GM18519 (cell line): ENCODE results near the gene HS6ST3.

Experiments used
- ATAC-seq: cut with Tn5 transposase; IDR thresholded peaks from one replicate; pipeline ENCODE4 v1.9.1; 2021; ENCODE audit warnings: mild to moderate bottlenecking, moderate library complexity; ENCODE audit not compliant: unreplicated experiment, low FRiP score

Gene HS6ST3

DNA sequence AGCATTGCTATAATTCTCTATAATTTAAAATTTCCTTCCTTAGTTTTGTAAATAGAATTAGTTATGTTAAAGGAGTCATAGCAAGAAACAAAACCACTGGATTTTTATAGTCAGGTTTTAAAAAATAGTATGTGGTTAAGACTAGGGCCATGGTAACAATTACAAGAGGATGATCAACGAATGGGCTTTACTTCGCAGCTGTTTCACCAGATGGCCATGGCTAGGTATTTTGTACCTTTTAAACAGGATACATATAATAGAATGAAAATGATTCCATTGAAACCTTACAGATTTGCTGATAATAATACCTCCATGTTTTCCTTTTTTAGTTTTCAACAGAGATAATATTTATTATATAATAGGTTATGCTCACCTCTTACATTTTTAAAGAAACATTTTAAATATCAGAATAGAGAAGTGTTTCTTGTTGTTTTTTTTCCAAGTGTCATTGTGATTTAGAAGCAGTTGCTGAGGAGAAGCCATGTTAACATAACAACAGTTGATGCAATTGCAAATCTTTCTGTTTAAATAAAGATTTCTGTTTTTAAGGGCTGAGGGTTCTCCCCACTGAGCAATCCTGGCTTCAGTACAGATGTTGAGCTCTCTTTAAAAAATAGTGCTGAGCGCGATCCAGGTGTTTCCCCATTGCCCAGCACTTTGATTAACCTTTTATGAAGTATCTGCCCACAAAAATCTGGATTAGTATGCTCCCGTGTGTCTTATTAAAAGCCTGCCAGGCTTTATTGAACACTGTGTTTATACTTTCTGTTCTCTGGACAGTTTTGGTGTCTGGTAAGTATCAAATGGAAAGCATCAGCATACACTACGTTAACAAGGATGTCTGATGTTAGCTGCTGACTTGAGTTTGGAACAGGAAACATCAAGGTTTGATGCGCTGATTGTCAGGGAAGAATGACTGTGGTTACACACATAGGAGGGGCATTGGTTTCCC is 205.3 kb downstream of the HS6ST3 start:
- ATAC-seq: no peak

DNA sequence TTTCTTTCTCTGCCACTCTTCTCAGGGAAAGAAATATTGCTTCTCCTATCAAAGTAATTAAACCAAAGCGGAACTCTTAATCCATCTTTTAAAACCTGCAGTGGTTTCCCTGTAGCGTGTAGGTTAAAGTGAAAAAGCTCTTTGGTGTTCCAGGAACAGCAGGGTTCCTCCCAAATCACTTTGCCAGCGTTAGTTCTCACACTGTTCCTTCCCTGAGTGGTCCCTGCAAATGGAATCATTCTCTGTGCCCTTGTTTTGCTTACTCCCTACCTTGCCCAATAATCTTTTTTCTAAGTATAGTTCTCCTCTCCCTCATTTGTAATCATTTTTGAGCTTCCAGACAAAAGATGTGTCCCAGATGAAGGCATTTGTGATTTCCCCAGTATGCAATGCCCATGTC is 207.5 kb downstream of the HS6ST3 start:
- ATAC-seq: no peak

DNA sequence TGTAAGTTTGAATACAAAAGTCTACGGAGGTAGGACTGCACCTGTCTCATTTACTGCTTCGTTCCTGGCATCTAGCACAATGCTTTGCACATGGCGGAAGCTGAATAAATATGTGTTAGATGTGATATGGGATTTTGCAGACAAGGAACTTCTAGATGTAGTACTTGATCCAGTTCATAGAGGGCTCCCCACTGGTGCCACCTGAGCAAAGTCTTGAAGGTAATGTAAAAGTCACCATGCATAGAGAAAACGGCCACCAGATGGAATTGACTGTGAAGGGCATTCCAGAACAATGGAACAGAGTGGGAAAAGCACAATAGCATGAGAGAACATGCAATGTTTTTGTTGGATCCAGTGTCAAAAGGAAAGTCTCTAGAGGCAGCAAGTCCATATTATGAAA is 209.3 kb downstream of the HS6ST3 start:
- ATAC-seq: no peak

DNA sequence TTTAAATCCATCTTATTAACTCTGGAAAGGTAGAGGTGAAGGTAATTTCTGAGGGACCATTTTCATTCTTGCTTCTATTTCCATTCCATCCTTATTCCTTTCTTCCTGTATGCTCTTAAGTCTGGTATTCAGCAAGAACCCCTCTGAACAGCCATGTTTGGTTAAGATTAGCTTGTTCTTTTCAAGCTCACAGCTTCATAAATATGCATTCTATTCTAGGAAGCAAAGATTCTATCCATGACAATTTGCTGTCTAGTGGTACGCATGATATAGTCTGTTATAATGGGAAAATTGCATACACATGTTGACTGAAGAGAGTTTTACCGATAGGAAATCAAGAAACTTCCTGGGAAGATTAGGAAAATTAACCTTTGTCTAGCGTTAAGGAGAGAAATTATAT is 218.7 kb downstream of the HS6ST3 start:
- ATAC-seq: no peak

GRCh38 chr13:96314974-96315373 is 225.1 kb downstream of the HS6ST3 start:
- ATAC-seq: no peak

- ATAC-seq: no peak
Measured at GRCh38 chr13:96338030-96338429, 248.1 kb downstream of the HS6ST3 start.

DNA sequence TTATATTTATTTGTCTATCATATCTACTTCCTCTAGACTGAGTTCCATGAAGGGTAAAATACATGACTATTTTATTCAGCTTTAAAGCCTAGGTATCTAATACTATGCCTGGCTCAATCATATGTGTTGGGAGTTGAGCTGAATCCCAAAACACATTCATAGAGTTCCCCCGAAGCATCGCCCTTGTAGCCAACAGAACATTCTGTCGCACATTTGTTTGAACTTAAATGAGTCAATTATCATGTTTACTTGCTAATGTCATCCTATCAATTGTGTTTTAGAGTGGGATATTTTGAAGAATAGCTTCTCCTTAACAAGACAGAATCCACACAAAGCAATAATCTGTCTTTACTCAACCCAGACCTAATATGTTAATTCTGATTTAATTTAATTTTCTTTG is 252.4 kb downstream of the HS6ST3 start:
- no peak for ATAC-seq

DNA sequence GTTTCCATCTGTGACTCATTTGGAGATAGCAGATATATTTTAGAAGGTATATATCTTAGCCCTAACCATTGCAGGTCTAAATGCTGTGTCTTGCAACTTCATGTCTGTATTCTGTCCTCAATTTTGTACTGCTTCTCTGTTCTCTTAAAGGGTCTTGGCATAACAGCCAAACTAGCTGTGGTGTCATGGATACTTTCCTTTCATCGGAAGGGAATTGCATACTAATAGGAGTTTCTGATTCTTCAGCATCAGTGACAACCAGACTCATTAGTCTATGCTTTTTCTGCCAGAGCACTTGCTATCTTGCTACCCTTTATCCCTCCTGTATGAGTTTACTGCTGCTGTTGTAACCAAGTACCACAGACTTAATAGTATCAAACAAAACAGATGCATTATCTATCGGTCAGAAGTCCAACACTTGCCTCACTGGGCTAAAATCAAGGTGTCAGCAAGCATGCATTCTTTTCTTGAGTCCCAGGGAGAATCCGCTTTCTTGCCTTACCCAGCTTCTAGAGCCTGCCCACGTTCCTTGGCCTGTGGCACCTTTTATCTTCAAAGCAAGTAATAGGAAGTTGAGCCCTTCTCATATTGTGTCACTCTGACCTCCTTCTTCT is 253.1 kb downstream of the HS6ST3 start:
- no peak for ATAC-seq

- ATAC-seq: no peak
Measured at GRCh38 chr13:96346921-96347320, 257.0 kb downstream of the HS6ST3 start.

DNA sequence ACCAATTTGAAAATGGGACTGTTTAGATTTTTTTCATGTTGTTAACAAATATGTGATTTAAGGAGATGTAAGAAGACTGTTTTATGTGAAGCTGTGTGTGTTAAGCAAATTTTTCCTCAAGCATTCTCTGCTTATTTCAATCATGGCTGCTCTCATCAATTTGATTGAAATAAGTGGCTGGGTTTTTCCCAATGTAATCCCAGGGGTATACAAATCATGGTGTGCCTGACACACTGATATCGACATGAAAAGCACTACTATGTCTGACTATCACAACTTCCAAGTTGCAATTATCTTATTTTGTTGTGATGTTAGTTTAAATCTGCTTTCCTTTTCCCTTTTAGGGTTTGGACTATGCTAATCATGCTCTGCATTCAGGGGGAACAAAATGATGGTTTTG is 283.7 kb downstream of the HS6ST3 start:
- ATAC-seq: no peak

DNA sequence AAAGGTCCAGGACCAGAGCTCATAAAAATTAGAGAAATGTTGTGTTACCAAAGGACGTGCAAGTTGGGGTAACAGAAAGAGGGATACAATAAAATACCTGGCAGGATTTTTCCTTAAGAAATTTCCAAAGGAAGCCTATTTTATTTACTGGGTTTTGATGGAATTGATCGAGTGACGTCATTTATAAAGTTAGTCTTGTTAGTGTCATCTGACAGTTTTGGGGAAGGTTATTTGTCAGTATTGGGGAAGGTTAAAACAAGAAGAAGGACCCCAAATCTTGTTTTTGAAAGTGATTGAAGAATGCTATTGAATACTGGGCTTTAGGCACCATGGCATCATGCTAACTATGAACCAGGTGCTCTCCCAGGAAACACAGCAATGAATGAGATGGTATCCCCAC is 287.9 kb downstream of the HS6ST3 start:
- no peak for ATAC-seq

GRCh38 chr13:96379967-96380366 is 290.1 kb downstream of the HS6ST3 start:
- no peak for ATAC-seq

DNA sequence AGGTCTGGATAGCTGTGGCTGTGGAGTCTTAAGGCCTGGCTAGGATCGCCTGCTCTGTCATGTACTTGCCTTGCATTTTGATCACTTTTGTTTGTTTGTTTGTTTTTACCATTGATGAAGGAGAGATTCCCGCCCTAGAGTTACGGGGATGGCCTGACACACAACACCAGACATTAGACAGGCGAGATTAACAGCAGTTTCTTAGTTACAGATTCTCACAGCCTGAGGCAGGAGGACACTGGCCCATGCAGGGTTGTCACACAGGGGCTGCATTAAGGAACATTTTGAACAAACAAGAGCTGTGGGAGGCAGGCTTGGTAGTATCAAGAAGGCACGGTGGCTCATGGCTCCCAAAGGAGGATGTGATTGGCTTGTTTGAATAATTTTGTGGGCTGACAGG is 291.8 kb downstream of the HS6ST3 start:
- no peak for ATAC-seq

- no peak for ATAC-seq
Measured at GRCh38 chr13:96388598-96388997, 298.7 kb downstream of the HS6ST3 start.

DNA sequence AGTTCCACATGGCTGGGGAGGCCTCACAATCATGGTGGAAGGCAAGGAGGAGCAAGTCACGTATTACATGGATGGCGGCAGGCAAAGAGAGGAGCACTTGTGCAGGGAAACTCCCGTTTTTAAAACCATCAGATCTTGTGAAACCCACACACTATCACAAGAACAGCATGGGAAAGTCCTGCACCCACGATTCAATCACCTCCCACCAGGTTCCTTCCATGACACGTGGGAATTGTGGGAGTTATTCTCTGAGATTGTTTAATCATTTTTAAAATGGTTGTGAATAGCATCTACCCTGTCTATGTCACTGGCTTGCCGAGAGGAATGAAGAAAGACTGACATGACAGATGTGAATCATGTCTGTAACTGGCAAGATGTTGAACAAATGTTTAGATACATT is 301.7 kb downstream of the HS6ST3 start:
- ATAC-seq: no peak

GRCh38 chr13:96397807-96398206 is 307.9 kb downstream of the HS6ST3 start:
- ATAC-seq: no peak

DNA sequence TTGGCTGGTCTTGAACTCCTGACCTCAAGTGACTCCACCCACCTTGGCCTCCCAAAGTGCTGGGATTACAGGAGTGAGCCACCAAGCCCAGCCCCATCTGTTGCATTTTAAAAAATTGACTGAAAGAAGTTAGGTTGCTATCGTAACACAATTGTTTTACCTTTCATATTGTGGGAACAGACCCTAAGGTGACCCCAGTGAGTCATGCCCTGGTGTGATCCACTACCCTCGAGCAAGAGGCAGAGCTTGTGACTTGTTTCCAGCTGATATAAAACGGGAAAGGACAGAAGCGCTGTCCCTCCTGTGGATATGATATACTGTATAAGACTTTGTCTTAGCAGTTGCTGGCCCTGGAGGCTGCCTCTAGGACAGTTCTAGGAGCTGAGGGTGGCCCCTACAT is 308.6 kb downstream of the HS6ST3 start:
- ATAC-seq: no peak

DNA sequence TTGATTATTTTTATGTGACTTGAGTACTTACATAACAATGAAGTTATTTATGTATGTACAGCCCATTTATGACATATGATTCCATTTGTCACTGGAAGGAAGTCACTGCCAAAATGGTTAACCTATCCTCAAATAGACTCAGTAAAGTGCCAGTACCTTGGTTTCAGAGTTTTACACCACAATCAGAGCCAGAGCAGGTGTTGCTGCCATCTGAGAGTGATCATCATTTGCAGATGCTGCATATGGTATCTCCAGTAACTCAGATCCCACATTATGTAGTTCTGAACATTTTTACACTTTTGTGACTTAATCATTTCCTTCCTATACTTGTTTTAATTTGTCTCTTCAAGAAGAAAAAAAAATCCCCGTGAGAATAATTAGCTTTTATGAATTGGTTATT is 313.3 kb downstream of the HS6ST3 start:
- no peak for ATAC-seq

DNA sequence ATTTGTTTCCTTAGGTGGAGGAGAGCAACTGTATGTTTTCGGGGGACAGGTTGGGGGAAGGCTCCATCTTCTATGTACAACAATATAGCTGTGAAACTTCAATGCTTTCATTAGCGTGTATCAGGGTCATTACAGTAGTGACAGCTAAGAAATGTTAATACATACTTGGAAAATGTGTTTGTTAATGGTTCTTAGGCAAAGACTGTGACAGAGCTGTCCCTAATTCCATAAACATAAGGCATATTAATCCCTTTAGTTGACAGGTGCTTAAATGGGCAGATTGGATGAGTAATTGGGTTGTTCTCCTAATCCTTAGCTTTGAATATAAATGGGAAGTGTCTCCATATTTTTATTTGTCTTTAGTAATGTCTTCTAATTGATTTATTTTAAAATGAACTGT is 313.7 kb downstream of the HS6ST3 start:
- no peak for ATAC-seq

GRCh38 chr13:96415831-96416385 is 326.0 kb downstream of the HS6ST3 start:
- ATAC-seq: no peak

- ATAC-seq: no peak
Measured at GRCh38 chr13:96417939-96418685, 328.2 kb downstream of the HS6ST3 start.
